Measurements from ENCODE around the gene TGM6. TPM values are rescaled to one million over a fixed set of nuclear protein-coding genes. Genes with fewer than 3 reads are reported as not detected.

TGM6 gene
- total RNA-seq, 1 experiment from 2014 or later, result not detected

DNA sequence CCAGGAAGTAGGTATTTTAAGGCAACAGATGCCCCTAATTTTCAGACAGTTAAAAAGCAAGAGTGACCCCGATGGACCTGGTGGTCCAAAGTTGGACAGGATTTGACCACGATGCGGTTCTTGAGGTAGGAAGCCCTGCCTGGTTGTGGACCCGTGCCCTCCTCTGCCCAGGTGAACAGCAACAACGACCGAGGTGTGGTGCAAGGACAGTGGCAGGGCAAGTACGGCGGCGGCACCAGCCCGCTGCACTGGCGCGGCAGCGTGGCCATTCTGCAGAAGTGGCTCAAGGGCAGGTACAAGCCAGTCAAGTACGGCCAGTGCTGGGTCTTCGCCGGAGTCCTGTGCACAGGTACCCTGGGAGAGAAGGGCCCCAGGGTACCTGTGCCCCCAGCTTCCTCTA is 18.7 kb downstream of the TGM6 start (continued):
- TF ChIP-seq, protein P1, sequence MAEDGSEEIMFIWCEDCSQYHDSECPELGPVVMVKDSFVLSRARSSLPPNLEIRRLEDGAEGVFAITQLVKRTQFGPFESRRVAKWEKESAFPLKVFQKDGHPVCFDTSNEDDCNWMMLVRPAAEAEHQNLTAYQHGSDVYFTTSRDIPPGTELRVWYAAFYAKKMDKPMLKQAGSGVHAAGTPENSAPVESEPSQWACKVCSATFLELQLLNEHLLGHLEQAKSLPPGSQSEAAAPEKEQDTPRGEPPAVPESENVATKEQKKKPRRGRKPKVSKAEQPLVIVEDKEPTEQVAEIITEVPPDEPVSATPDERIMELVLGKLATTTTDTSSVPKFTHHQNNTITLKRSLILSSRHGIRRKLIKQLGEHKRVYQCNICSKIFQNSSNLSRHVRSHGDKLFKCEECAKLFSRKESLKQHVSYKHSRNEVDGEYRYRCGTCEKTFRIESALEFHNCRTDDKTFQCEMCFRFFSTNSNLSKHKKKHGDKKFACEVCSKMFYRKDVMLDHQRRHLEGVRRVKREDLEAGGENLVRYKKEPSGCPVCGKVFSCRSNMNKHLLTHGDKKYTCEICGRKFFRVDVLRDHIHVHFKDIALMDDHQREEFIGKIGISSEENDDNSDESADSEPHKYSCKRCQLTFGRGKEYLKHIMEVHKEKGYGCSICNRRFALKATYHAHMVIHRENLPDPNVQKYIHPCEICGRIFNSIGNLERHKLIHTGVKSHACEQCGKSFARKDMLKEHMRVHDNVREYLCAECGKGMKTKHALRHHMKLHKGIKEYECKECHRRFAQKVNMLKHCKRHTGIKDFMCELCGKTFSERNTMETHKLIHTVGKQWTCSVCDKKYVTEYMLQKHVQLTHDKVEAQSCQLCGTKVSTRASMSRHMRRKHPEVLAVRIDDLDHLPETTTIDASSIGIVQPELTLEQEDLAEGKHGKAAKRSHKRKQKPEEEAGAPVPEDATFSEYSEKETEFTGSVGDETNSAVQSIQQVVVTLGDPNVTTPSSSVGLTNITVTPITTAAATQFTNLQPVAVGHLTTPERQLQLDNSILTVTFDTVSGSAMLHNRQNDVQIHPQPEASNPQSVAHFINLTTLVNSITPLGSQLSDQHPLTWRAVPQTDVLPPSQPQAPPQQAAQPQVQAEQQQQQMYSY (CRISPR knock-in tag; IDR thresholded peaks at IDR 0.05), result no peak
- TF ChIP-seq GRHL2 (CRISPR knock-in tag; IDR thresholded peaks at IDR 0.05; ENCODE audit: insufficient replicate concordance, severe bottlenecking), result no peak
- no peak for TF ChIP-seq RORB (CRISPR knock-in tag; IDR thresholded peaks at IDR 0.05)

DNA sequence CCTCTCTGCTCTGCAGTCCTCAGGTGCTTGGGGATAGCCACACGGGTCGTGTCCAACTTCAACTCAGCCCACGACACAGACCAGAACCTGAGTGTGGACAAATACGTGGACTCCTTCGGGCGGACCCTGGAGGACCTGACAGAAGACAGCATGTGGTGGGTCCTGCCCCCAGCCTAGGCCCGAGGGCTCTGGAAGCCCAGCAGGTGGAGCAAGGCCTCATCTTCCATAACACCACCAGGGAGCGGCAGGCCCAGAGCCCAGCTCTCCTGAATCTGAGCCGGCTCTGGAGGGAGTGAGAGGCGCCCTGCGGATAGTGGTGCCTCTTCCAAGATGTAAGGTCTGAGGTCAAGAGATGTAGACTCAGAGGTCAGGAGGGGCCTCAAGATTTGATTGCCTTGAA is 19.6 kb downstream of the TGM6 start:
- Mint-ChIP-seq H3K27ac (no peak overlapping the region), H3K9me3 (peaks cover 8% of the 10 kb centered on the region), H3K27me3 (ENCODE audit: low read depth) (peaks cover 3% of the 10 kb centered on the region), H3K36me3 (peaks cover 4% of the 10 kb centered on the region; the same call in 1 of the 2 replicates), H3K4me3 (no peak overlapping the region), H3K4me1 (0 out of 2 replicates have a peak, but pooled peaks cover 3% of the 10 kb centered on the region)
- ATAC-seq (no peak), DNase-seq (ENCODE audit: low spot score) (no peak)
- ChIA-PET CTCF (interaction anchor here (1.0 to 1.6 kb wide), 3 partner anchors 13 to 76 kb away, joined by 3 to 7 read pairs (median 3); no protein-coding TSS in a partner anchor), POLR2A (no interaction called here)
- TF ChIP-seq, protein P2, sequence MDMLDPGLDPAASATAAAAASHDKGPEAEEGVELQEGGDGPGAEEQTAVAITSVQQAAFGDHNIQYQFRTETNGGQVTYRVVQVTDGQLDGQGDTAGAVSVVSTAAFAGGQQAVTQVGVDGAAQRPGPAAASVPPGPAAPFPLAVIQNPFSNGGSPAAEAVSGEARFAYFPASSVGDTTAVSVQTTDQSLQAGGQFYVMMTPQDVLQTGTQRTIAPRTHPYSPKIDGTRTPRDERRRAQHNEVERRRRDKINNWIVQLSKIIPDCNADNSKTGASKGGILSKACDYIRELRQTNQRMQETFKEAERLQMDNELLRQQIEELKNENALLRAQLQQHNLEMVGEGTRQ (CRISPR knock-in tag; IDR thresholded peaks at IDR 0.05), result no peak
- TF ChIP-seq FOXJ3 (CRISPR knock-in tag; IDR thresholded peaks at IDR 0.05; ENCODE audit: borderline replicate concordance), result no peak
- TF ChIP-seq NR1H2 (CRISPR knock-in tag; IDR thresholded peaks at IDR 0.05), result no peak
- TF ChIP-seq ZNF671 (CRISPR knock-in tag; IDR thresholded peaks at IDR 0.05), result no peak
- no peak for TF ChIP-seq EMX1 (CRISPR knock-in tag; IDR thresholded peaks at IDR 0.05)
- TF ChIP-seq NR3C1 (CRISPR knock-in tag; conservative IDR thresholded peaks at IDR 0.05; ENCODE audit: low read depth), result no peak
- TF ChIP-seq, protein P3, sequence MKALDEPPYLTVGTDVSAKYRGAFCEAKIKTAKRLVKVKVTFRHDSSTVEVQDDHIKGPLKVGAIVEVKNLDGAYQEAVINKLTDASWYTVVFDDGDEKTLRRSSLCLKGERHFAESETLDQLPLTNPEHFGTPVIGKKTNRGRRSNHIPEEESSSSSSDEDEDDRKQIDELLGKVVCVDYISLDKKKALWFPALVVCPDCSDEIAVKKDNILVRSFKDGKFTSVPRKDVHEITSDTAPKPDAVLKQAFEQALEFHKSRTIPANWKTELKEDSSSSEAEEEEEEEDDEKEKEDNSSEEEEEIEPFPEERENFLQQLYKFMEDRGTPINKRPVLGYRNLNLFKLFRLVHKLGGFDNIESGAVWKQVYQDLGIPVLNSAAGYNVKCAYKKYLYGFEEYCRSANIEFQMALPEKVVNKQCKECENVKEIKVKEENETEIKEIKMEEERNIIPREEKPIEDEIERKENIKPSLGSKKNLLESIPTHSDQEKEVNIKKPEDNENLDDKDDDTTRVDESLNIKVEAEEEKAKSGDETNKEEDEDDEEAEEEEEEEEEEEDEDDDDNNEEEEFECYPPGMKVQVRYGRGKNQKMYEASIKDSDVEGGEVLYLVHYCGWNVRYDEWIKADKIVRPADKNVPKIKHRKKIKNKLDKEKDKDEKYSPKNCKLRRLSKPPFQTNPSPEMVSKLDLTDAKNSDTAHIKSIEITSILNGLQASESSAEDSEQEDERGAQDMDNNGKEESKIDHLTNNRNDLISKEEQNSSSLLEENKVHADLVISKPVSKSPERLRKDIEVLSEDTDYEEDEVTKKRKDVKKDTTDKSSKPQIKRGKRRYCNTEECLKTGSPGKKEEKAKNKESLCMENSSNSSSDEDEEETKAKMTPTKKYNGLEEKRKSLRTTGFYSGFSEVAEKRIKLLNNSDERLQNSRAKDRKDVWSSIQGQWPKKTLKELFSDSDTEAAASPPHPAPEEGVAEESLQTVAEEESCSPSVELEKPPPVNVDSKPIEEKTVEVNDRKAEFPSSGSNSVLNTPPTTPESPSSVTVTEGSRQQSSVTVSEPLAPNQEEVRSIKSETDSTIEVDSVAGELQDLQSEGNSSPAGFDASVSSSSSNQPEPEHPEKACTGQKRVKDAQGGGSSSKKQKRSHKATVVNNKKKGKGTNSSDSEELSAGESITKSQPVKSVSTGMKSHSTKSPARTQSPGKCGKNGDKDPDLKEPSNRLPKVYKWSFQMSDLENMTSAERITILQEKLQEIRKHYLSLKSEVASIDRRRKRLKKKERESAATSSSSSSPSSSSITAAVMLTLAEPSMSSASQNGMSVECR (CRISPR knock-in tag; IDR thresholded peaks at IDR 0.05; ENCODE audit: borderline replicate concordance), result no peak
- no peak for TF ChIP-seq HMGA2 (CRISPR knock-in tag; IDR thresholded peaks at IDR 0.05)
- TF ChIP-seq, protein P4, sequence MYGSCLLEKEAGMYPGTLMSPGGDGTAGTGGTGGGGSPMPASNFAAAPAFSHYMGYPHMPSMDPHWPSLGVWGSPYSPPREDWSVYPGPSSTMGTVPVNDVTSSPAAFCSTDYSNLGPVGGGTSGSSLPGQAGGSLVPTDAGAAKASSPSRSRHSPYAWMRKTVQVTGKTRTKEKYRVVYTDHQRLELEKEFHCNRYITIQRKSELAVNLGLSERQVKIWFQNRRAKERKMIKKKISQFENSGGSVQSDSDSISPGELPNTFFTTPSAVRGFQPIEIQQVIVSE (CRISPR knock-in tag; IDR thresholded peaks at IDR 0.05; ENCODE audit: borderline replicate concordance), result no peak
- TF ChIP-seq TEAD1 (CRISPR knock-in tag; IDR thresholded peaks at IDR 0.05), result no peak
- TF ChIP-seq, protein P5, sequence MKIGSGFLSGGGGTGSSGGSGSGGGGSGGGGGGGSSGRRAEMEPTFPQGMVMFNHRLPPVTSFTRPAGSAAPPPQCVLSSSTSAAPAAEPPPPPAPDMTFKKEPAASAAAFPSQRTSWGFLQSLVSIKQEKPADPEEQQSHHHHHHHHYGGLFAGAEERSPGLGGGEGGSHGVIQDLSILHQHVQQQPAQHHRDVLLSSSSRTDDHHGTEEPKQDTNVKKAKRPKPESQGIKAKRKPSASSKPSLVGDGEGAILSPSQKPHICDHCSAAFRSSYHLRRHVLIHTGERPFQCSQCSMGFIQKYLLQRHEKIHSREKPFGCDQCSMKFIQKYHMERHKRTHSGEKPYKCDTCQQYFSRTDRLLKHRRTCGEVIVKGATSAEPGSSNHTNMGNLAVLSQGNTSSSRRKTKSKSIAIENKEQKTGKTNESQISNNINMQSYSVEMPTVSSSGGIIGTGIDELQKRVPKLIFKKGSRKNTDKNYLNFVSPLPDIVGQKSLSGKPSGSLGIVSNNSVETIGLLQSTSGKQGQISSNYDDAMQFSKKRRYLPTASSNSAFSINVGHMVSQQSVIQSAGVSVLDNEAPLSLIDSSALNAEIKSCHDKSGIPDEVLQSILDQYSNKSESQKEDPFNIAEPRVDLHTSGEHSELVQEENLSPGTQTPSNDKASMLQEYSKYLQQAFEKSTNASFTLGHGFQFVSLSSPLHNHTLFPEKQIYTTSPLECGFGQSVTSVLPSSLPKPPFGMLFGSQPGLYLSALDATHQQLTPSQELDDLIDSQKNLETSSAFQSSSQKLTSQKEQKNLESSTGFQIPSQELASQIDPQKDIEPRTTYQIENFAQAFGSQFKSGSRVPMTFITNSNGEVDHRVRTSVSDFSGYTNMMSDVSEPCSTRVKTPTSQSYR (CRISPR knock-in tag; IDR thresholded peaks at IDR 0.05), result no peak
- TF ChIP-seq ZNF138 (CRISPR knock-in tag; conservative IDR thresholded peaks at IDR 0.05), result no peak
- TF ChIP-seq, protein P6, sequence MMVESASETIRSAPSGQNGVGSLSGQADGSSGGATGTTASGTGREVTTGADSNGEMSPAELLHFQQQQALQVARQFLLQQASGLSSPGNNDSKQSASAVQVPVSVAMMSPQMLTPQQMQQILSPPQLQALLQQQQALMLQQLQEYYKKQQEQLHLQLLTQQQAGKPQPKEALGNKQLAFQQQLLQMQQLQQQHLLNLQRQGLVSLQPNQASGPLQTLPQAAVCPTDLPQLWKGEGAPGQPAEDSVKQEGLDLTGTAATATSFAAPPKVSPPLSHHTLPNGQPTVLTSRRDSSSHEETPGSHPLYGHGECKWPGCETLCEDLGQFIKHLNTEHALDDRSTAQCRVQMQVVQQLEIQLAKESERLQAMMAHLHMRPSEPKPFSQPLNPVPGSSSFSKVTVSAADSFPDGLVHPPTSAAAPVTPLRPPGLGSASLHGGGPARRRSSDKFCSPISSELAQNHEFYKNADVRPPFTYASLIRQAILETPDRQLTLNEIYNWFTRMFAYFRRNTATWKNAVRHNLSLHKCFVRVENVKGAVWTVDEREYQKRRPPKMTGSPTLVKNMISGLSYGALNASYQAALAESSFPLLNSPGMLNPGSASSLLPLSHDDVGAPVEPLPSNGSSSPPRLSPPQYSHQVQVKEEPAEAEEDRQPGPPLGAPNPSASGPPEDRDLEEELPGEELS (CRISPR knock-in tag; IDR thresholded peaks at IDR 0.05), result no peak
- no peak for TF ChIP-seq TP53 (CRISPR knock-in tag; IDR thresholded peaks at IDR 0.05)

Data from WTC11 (cell line).